ENCODE results near the gene TEC.

The TEC gene

DNA sequence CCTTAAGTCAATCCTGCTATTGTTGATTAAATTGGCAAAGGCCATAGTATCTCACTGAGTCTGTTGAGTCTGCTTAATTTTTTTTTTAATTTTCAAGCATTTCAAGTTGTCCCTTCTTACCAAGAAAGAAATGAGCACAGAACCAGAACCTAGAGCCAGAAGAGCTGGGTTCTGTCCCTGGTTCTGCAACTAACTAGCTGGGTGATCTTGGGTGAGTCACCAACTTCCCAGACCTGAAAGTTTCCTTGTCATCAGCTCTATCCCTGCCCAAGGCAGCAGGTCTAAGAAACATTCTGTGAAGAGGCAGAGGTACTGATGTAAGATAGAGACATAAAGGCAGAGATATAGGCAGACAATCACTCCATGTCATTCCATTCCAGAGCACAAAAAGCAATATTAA is 17.3 kb downstream of the TEC start:
- H3K4me2 ChIP-seq = no peak overlapping the region

DNA sequence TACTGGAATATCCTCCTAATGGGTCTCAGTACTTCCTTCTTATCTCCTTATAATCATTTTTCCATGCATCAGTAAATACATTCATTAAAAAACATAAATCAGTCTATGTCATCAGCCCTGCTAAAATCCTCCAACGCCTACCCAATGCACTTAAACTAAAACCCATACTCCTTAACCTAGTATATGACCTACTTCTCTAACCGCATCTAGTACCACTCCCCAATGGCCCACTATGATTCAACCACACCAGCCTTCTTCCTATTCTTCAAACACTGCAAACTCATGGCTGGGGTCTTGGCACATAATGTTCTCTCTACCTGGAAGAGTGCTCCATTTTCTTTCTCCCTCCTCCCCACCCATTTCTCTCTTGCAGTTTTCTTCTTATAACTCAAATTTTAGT is 18.7 kb downstream of the TEC start:
- Histone ChIP-seq H3K27ac (no peak overlapping the region), H3K36me3 (ENCODE audit: insufficient read depth) (no peaks in the 10 kb centered on the region), H3K9ac (no peak overlapping the region), H4K20me1 (ENCODE audit: insufficient read depth) (no peaks in the 10 kb centered on the region), H3K4me2 (no peak overlapping the region), H3K4me1 (ENCODE audit: low read depth, poor library complexity, severe bottlenecking) (no peaks in the 10 kb centered on the region), H2AFZ (ENCODE audit: low read depth) (no peak overlapping the region), H3K4me3 (IDR thresholded peaks at IDR 0.05; ENCODE audit: insufficient read depth, low read depth, low read length) (no peak overlapping the region), H3K27me3 (ENCODE audit: insufficient read depth, low read depth) (no peaks in the 10 kb centered on the region), H3K79me2 (ENCODE audit: insufficient read depth, low read depth) (no peaks in the 10 kb centered on the region)
- no peak for TF ChIP-seq CTCF (conservative IDR thresholded peaks at IDR 0.05; ENCODE audit: low read depth, low read length)

More for the DNA sequence above, 17.3 kb downstream of the TEC start:
- no peaks in the 10 kb centered on the region for H3K4me1 ChIP-seq (ENCODE audit: low read depth, poor library complexity, severe bottlenecking)
- no peaks in the 10 kb centered on the region for H3K36me3 ChIP-seq (ENCODE audit: insufficient read depth)
- H4K20me1 ChIP-seq (ENCODE audit: insufficient read depth) = no peaks in the 10 kb centered on the region
- no peak overlapping the region for H3K27ac ChIP-seq
- H3K27me3 ChIP-seq (ENCODE audit: insufficient read depth, low read depth) = no peaks in the 10 kb centered on the region
- H3K9ac ChIP-seq = no peak overlapping the region
- no peaks in the 10 kb centered on the region for H3K79me2 ChIP-seq (ENCODE audit: insufficient read depth, low read depth)
- no peak overlapping the region for H3K4me3 ChIP-seq (IDR thresholded peaks at IDR 0.05; ENCODE audit: insufficient read depth, low read depth, low read length)
- no peak for TF ChIP-seq CTCF (conservative IDR thresholded peaks at IDR 0.05; ENCODE audit: low read depth, low read length)
- no peak overlapping the region for H2AFZ ChIP-seq (ENCODE audit: low read depth)

- no peak for TF ChIP-seq CTCF (conservative IDR thresholded peaks at IDR 0.05; ENCODE audit: low read depth, low read length)
- Histone ChIP-seq H3K9ac (no peak overlapping the region), H2AFZ (ENCODE audit: low read depth) (no peak overlapping the region), H3K27me3 (ENCODE audit: insufficient read depth, low read depth) (no peaks in the 10 kb centered on the region), H3K4me1 (ENCODE audit: low read depth, poor library complexity, severe bottlenecking) (no peaks in the 10 kb centered on the region), H3K4me2 (no peak overlapping the region), H3K36me3 (ENCODE audit: insufficient read depth) (no peaks in the 10 kb centered on the region), H3K4me3 (IDR thresholded peaks at IDR 0.05; ENCODE audit: insufficient read depth, low read depth, low read length) (no peak overlapping the region), H3K27ac (no peak overlapping the region), H4K20me1 (ENCODE audit: insufficient read depth) (no peaks in the 10 kb centered on the region), H3K79me2 (ENCODE audit: insufficient read depth, low read depth) (no peaks in the 10 kb centered on the region)
Measured at GRCh38 chr4:48250343-48250742, 19.3 kb downstream of the TEC start.

GRCh38 chr4:48249378-48249777 is 20.3 kb downstream of the TEC start:
- no peak overlapping the region for H2AFZ ChIP-seq (ENCODE audit: low read depth)
- H4K20me1 ChIP-seq (ENCODE audit: insufficient read depth) = no peaks in the 10 kb centered on the region
- H3K27me3 ChIP-seq (ENCODE audit: insufficient read depth, low read depth) = no peaks in the 10 kb centered on the region
- H3K27ac ChIP-seq = no peak overlapping the region
- no peak overlapping the region for H3K9ac ChIP-seq
- TF ChIP-seq CTCF (conservative IDR thresholded peaks at IDR 0.05; ENCODE audit: low read depth, low read length) = no peak
- H3K4me3 ChIP-seq (IDR thresholded peaks at IDR 0.05; ENCODE audit: insufficient read depth, low read depth, low read length) = no peak overlapping the region
- no peaks in the 10 kb centered on the region for H3K79me2 ChIP-seq (ENCODE audit: insufficient read depth, low read depth)
- no peak overlapping the region for H3K4me2 ChIP-seq
- no peaks in the 10 kb centered on the region for H3K4me1 ChIP-seq (ENCODE audit: low read depth, poor library complexity, severe bottlenecking)
- no peaks in the 10 kb centered on the region for H3K36me3 ChIP-seq (ENCODE audit: insufficient read depth)

- Histone ChIP-seq H3K4me2 (no peak overlapping the region), H3K9ac (no peak overlapping the region), H3K27ac (no peak overlapping the region), H4K20me1 (ENCODE audit: insufficient read depth) (no peaks in the 10 kb centered on the region), H3K36me3 (ENCODE audit: insufficient read depth) (no peaks in the 10 kb centered on the region), H3K4me3 (IDR thresholded peaks at IDR 0.05; ENCODE audit: insufficient read depth, low read depth, low read length) (no peak overlapping the region), H3K4me1 (ENCODE audit: low read depth, poor library complexity, severe bottlenecking) (no peaks in the 10 kb centered on the region), H2AFZ (ENCODE audit: low read depth) (no peak overlapping the region), H3K79me2 (ENCODE audit: insufficient read depth, low read depth) (no peaks in the 10 kb centered on the region), H3K27me3 (ENCODE audit: insufficient read depth, low read depth) (no peaks in the 10 kb centered on the region)
- no peak for TF ChIP-seq CTCF (conservative IDR thresholded peaks at IDR 0.05; ENCODE audit: low read depth, low read length)
Measured at GRCh38 chr4:48248559-48248953, 21.1 kb downstream of the TEC start.
